ENCODE measurements around the gene STX3.

GRCh38 chr11:59770319-59770718 is 15.1 kb downstream of the STX3 start:
- TF ChIP-seq CTCF (conservative IDR thresholded peaks at IDR 0.05; ENCODE audit: low read depth, low read length) (no peak), CEBPB (IDR thresholded peaks at IDR 0.05; ENCODE audit: low read depth, low read length) (no peak), POLR2A (IDR thresholded peaks at IDR 0.05; ENCODE audit: low read depth, low read length) (no peak), RCOR1 (IDR thresholded peaks at IDR 0.05; ENCODE audit: insufficient replicate concordance, low read length) (no peak), RFX5 (IDR thresholded peaks at IDR 0.05; ENCODE audit: low read depth, low read length) (no peak)
